ENCODE results near the gene DYNC2I2. TPM values are rescaled to one million over a fixed set of nuclear protein-coding genes. Genes with fewer than 3 reads are reported as not detected.
A peak's percentile ranks its signal among the peaks of the same experiment; 100 is the strongest.
"Not testable (repeated sequence)": the region's sequence is repeated elsewhere in the genome, so short reads cannot be mapped to it uniquely, and the experiment has no call there.

DYNC2I2 gene
- polyA plus RNA-seq, 6 donors from 2014 or later, result 36.8 to 76.4 (median 49.7) TPM

DNA sequence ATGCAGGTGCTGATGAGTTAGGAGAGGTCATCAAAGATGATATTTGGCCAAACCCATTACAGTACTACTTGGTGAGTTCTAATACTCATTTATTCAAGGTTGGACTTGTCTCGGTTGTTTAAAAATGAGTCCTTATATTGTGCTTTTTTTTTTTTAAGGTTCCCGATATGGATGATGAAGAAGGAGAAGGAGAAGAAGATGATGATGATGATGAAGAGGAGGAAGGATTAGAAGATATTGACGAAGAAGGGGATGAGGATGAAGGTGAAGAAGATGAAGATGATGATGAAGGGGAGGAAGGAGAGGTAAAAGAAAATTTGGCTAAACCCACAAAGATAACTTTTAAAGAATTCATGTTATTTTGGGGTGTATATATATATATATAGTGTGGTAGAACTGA, 37.1 kb upstream of the DYNC2I2 start:
- Mint-ChIP-seq H3K36me3 (peaks cover 8 to 16% of the 10 kb centered on the region in 2 donors), H3K27ac (peak overlapping the region in 3 of 6 donors; percentile 16 to 65 (median 39)), H3K4me3 (peak overlapping the region in 1 of 8 donors; percentile 59), H3K4me1 (peaks cover 19 to 25% (median 20%) of the 10 kb centered on the region in 3 donors)
- not testable (repeated sequence) for ATAC-seq (ENCODE audit: low read depth in 2 of 2); H3K27me3 Mint-ChIP-seq; DNase-seq; H3K9me3 Mint-ChIP-seq

DNA sequence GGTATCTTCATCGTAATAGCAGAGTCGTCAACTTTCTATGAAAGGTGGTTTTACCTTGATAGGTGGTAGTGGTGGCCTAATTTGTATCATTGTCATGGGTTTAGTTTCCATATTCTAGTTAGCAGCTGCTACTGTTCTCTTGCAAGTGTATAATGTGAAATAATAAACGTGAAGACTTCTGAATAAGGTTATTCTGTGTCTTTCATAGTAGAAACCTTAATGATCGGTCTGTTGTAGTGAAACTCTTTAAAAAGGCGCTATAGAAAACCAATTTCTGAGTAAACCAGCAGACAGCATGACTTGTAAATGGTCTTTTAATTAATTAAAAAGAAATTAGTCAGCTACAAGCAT, 34.0 kb upstream of the DYNC2I2 start:
- Mint-ChIP-seq H3K4me1 (peaks cover 37 to 47% (median 38%) of the 10 kb centered on the region in 3 donors), H3K9me3 (no peaks in the 10 kb centered on the region), H3K27me3 (no peaks in the 10 kb centered on the region), H3K4me3 (peak overlapping the region; percentile 95 to 100 (median 99)), H3K27ac (peak overlapping the region in 5 of 6 donors; percentile 92 to 99 (median 95)), H3K36me3 (peaks cover 8 to 16% of the 10 kb centered on the region in 2 donors)
- DNase-seq, result no peak
- ATAC-seq (ENCODE audit: low read depth in 2 of 2), result no peak

DNA sequence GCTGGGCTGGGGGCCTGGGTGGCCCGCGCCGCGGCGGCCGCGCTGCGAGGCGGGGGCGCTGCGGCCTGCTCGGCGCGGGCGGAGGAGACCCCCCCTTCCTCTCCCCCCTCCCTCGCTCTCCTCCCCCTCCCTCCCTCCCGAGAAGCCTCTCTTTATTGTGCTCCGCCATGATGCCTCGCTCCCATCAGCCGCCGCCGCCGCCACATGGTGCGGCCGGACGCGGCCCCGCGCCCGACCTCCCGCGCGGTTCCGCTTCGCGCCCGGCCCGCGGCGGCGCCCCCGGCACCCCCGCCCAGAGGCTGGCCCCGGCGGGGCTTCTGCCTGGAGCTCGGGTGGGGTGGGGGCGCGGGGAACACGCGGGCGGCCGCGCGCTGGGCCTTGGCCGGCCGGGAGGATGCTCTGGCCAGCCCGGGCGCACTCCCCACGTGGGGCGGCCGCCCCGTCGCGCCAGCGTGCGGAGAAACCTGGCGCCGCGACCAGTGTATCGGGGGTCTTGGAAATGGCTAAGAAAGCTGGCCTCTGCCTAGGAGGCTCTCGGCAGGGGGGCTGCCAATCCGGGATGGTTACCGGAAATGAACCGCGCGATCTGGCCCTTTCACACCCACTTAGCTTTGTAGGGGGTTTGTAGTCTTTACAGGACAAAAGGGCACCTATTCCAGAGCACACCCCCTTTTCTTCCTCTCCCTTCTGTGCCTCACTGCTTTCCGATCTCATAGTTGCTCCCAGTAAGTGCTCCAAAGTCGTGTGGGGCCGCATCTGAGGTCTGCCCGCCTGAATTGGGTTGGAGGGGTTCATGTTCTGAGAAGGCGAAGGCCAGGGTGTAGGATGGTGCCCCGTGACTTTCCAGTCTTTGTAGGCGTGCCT, 33.4 kb upstream of the DYNC2I2 start:
- H3K27ac Mint-ChIP-seq, result peak overlapping the region; percentile 91 to 99 (median 94)

DNA sequence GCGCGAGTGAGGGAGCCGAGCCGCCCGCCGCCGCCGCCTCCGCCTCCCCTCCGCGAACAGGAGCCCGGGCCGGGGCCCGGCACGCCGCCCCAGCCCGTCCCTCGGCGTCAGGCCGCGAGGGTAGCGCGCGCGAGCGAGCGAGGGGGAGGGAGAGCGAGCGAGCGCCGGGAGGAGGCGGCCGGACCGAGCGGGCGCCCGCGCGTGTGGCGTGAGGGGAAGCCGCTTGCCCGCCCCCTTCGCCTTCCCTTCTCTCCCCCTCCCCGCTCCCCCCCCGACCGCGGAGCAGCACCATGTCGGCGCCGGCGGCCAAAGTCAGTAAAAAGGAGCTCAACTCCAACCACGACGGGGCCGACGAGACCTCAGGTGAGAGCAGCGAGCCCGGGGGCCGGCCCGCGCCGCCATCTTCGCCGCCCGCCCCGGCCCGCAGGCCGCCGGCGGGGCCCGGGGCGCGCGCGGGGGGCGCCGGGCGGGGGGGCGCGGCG, 32.7 kb upstream of the DYNC2I2 start:
- H3K27ac Mint-ChIP-seq, result peak overlapping the region in 3 of 6 donors; percentile 18 to 87 (median 65)
- DNase-seq (no peak), ATAC-seq (ENCODE audit: low read depth in 2 of 2) (peak; percentile 21 to 24)
- peaks cover 48 to 60% (median 51%) of the 10 kb centered on the region in 3 donors for H3K4me1 Mint-ChIP-seq
- no peaks in the 10 kb centered on the region for H3K9me3 Mint-ChIP-seq
- H3K36me3 Mint-ChIP-seq, result peaks cover 8 to 16% of the 10 kb centered on the region in 2 donors
- H3K4me3 Mint-ChIP-seq, result peak overlapping the region in 7 of 8 donors; percentile 42 to 87 (median 56)
- H3K27me3 Mint-ChIP-seq, result no peaks in the 10 kb centered on the region

More for the DNA sequence above, 33.4 kb upstream of the DYNC2I2 start:
- H3K9me3 Mint-ChIP-seq, result no peaks in the 10 kb centered on the region
- peak; percentile 13 to 26 for ATAC-seq (ENCODE audit: low read depth in 2 of 2)
- no peaks in the 10 kb centered on the region for H3K27me3 Mint-ChIP-seq
- peaks cover 42 to 53% (median 44%) of the 10 kb centered on the region in 3 donors for H3K4me1 Mint-ChIP-seq
- DNase-seq, result peak; percentile 47
- H3K4me3 Mint-ChIP-seq, result peak overlapping the region; percentile 95 to 100 (median 99)
- peaks cover 8 to 16% of the 10 kb centered on the region in 2 donors for H3K36me3 Mint-ChIP-seq

DNA sequence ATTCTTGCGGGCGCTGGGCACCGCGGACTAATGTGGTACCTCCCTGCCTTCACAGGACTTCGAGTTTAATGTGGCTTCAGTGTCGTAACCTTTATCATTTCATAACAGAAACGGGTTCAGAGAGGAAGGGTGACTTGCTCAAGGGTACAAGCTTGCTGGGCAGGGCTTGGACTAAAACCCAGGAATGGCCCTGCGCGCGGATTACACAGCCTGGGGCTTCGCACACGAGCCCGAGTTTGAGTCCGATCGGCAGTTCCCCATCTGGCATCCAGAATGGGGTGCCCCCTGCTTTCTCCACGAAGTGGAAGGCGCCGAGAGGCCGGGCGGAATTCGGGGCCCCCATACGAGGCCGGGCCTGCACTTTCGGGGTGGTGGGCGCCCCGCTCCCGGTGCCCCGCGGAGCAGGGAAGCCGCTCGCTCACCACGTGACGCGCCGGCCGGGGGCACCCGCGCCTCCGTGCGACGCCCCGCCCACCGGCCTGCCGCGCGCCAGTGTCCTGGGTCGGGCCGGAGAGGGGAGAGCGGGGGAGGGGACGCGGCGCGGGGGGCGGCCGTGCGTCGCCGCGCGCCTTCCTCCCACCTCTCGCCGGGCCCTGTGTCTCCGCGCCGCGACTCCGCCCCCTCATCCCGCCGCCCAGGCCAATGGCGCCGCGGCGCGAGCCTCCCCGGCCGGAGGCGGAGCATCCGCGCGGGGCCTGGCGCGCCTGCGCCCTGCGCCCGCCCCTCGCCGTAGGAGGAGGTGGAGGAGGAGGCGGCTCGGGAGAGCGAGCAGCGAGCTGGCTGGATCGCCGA, 32.0 kb upstream of the DYNC2I2 start, which contains the start of gene SET:
Gene SET, plus strand, starts transcription at position 722 of the 792 bp plus-strand sequence. CDS start 361 bp downstream, outside the sequence.
- ATAC-seq (ENCODE audit: low read depth in 2 of 2) (peak; percentile 73 to 77), DNase-seq (peak; percentile 96)
- Mint-ChIP-seq H3K27ac (peak within 1 kb of the TSS; percentile 72 to 95 (median 92)), H3K27me3 (no peaks in the 10 kb centered on the region), H3K4me3 (peak within 1 kb of the TSS; percentile 73 to 100 (median 88)), H3K4me1 (peaks cover 48 to 65% (median 56%) of the 10 kb centered on the region in 3 donors), H3K9me3 (no peaks in the 10 kb centered on the region), H3K36me3 (peaks cover 8 to 16% of the 10 kb centered on the region in 2 donors)

DNA sequence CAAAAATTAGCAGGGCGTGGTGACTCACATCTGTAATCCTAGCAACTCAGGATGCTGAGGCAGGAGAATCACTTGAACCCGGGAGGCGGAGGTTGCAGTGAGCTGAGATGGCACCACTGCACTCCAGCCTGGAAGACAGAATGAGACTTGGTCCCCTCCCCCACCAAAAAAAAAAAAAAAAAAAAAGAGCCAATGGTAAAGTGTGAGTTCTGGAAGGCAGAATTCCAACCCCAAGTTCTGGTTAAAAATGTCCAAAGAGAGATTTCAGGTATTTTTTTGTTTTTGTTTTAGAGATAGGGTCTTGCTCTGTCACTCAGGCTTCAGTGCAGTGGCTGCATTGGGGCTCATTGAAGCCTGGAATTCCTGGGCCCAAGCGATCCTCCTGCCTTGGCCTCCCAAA, 30.8 kb upstream of the DYNC2I2 start:
- Mint-ChIP-seq H3K4me1 (peaks cover 47 to 76% (median 60%) of the 10 kb centered on the region in 3 donors), H3K4me3 (peak overlapping the region; percentile 20 to 100 (median 82)), H3K36me3 (peaks cover 8 to 10% of the 10 kb centered on the region in 2 donors), H3K27me3 (no peaks in the 10 kb centered on the region), H3K9me3 (no peaks in the 10 kb centered on the region), H3K27ac (peak overlapping the region in 2 of 6 donors; percentile 87 to 95)
- no peak for ATAC-seq (ENCODE audit: low read depth in 2 of 2)
- DNase-seq, result no peak

DNA sequence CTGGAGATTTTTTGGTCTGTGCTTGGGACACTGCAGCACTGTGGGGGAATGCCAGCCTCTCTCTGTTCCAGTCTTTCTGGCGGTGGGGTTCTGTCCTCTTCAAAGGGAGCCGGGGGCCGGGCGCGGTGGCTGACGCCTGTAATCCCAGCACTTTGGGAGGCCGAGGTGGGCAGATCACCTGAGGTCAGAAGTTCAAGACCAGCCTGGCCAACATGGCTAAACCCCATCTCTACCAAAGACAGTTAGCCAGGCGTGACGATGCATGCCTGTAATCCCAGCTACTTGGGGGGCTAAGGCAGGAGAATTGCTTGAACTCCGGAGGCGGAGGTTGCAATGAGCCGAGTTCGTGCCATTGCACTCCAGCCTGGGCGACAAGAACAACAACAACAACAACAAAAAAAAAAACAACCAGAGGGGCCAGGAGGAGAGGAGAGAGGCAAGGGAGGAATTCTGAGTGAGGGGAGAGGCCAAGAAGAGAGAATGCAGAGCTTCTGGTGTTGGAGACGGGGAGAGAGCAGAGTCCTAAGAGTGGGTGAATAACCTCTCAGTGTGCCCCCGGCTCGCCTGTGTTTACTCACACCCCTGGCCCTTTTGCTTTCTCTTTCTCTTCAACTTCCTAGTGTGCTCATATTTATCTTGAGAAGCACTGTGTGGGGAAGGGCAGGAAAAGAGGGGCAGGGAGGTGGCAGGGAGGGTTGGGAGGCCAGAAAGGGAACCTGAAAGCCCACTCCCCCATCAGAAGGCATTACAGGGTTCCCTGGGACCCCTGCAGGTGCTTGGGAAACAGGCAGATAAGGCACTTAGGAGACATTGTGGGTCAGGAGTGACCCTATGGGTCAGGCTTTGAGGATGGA, 29.2 kb upstream of the DYNC2I2 start:
- Mint-ChIP-seq H3K9me3 (no peaks in the 10 kb centered on the region), H3K36me3 (peaks cover 4 to 5% of the 10 kb centered on the region in 2 donors), H3K27me3 (no peaks in the 10 kb centered on the region), H3K4me3 (peak overlapping the region; percentile 93 to 100 (median 99)), H3K4me1 (peaks cover 44 to 77% (median 48%) of the 10 kb centered on the region in 3 donors), H3K27ac (peak overlapping the region; percentile 97 to 100 (median 98))
- peak; percentile 32 for DNase-seq
- ATAC-seq (ENCODE audit: low read depth in 2 of 2), result no peak

DNA sequence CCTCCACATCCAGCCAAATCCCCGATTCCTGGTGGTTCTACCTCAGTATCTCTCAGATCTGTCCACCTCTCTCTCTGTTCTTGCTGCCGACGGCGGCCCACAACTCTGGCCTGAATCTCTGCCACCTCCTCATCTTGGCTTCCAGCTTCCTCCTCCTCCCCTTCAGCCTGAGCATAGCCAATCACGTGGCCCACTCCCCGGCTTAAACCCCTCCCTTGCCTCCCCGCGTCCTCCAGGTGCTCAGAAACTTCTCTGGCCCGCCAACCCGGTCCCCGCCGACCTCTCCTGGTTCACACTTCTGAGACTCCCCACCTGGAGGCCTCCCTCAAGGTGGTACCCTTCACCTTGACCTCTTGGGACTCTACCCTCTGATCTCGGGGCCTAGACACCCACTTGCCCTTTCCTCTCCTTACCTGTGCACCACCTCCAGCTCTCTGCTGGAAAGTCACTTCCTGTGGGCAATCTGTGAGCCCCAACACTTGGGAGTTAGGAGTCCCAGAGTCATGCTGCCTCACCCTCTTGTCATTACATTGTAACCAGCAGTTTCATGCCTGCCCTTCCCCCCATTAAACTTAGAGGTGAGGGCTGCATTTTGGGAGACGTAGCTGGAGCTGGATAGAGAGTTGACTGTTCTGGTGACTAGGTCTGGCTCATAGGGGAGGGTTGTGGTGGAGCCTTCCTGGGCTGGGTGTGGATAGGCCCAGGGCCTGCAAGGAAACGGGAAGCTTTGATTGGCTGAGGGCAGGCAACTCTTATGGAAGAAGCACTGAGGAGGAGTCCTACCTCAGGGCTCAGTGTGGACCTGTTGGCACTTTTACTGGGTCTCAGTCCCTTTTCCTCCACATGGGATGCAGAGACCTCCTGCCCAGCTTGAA, 27.9 kb upstream of the DYNC2I2 start:
- peak; percentile 48 to 53 for ATAC-seq (ENCODE audit: low read depth in 2 of 2)
- peak; percentile 81 for DNase-seq
- Mint-ChIP-seq H3K36me3 (peaks cover 4 to 5% of the 10 kb centered on the region in 2 donors), H3K4me3 (peak overlapping the region; percentile 93 to 100 (median 99)), H3K27ac (peak overlapping the region; percentile 96 to 100 (median 99)), H3K9me3 (no peaks in the 10 kb centered on the region), H3K4me1 (peaks cover 38 to 78% (median 42%) of the 10 kb centered on the region in 3 donors), H3K27me3 (no peaks in the 10 kb centered on the region)

DNA sequence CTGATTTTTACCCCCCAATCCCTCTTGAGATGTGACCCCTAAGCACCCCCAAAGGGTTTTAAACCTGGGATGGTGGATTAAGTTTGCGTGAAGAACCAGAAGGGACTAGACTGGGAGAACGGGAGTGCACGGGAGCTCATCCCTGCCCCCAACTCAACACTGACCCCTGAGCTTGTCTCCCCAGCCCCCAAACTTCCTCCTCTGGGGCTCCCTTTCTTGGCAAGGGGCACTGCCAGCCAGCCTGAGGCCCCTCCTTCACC, 27.3 kb upstream of the DYNC2I2 start:
- Mint-ChIP-seq H3K36me3 (peaks cover 4 to 5% of the 10 kb centered on the region in 2 donors), H3K4me1 (peaks cover 38 to 78% (median 42%) of the 10 kb centered on the region in 3 donors), H3K27me3 (no peaks in the 10 kb centered on the region), H3K4me3 (peak overlapping the region; percentile 93 to 100 (median 99)), H3K27ac (peak overlapping the region; percentile 96 to 100 (median 99)), H3K9me3 (no peaks in the 10 kb centered on the region)
- DNase-seq (no peak), ATAC-seq (ENCODE audit: low read depth in 2 of 2) (peak in 1 of 2 donors; percentile 0)

DNA sequence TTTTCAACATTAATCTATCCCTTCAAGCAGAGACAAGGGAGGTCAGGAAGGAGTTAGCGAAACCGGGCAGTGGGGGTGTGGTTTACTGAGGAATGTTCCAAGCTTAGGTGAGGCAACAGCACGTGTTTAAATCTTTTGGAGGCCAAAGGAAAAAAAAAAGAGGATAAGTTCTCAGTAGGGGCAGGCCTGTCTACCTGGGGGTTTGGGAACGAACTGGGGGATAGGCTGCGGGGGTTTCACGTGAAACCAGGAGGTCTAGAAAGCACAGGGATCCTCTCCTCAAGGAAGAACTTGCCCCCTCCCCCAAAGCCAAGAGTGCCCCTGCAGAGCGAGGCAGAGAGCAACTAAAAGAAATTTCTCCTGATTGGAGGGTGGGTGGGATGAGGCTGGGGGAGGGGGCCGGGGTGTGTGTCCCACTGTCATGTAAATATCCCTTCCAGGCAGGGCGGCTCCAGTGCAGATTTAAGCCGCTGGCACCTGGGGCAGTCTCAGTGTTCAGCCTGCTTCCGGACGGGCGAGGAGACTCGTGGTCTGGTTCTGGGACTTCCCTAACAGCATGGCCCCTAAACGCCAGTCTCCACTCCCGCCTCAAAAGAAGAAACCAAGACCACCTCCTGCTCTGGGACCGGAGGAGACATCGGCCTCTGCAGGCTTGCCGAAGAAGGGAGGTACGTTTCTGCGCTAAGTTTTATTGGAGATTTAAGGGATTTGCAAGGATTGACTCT, 26.9 kb upstream of the DYNC2I2 start:
- no peaks in the 10 kb centered on the region for H3K9me3 Mint-ChIP-seq
- peak; percentile 70 to 76 for ATAC-seq (ENCODE audit: low read depth in 2 of 2)

DNA sequence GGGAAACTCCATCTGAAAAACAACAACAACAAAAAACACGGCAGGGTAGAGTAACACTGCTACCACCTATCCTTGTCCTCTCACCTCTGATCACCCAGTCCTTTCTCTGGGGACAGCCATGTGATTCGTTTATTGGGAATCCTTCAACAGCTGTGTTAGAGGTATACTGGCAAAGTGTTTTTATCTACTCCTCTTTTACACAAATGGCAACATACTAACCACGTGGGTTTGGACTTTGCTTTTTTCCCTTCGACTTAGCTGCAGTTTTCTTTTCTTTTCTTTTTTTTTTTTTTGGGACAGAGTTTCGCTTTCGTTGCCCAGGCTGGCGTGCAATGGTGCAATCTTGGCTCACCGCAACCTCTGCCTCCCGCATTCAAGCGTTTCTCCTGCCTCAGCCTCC, 21.1 kb upstream of the DYNC2I2 start:
- ATAC-seq (ENCODE audit: low read depth in 2 of 2), result no peak
- no peaks in the 10 kb centered on the region for H3K27me3 Mint-ChIP-seq

More for the DNA sequence above, 26.9 kb upstream of the DYNC2I2 start:
- H3K27me3 Mint-ChIP-seq, result no peaks in the 10 kb centered on the region
- H3K36me3 Mint-ChIP-seq, result peaks cover 4 to 5% of the 10 kb centered on the region in 2 donors
- H3K27ac Mint-ChIP-seq, result peak overlapping the region; percentile 98 to 100 (median 99)
- peak; percentile 72 for DNase-seq
- peaks cover 38 to 77% (median 41%) of the 10 kb centered on the region in 3 donors for H3K4me1 Mint-ChIP-seq
- peak overlapping the region; percentile 93 to 100 (median 99) for H3K4me3 Mint-ChIP-seq

More for the DNA sequence above, 21.1 kb upstream of the DYNC2I2 start:
- no peak overlapping the region for H3K4me3 Mint-ChIP-seq
- H3K27ac Mint-ChIP-seq, result peak overlapping the region in 1 of 6 donors; percentile 87
- peaks cover 0 to 25% (median 5%) of the 10 kb centered on the region in 3 donors for H3K4me1 Mint-ChIP-seq
- no peak for DNase-seq
- H3K36me3 Mint-ChIP-seq, result peaks cover 0 to 4% of the 10 kb centered on the region in 2 donors
- no peaks in the 10 kb centered on the region for H3K9me3 Mint-ChIP-seq
